ENCODE results near the gene TTLL11. TPM values are rescaled to one million over a fixed set of nuclear protein-coding genes. Genes with fewer than 3 reads are reported as not detected.
A peak's percentile ranks its signal among the peaks of the same experiment; 100 is the strongest.

TTLL11 gene
- total RNA-seq, result 3.6 and 4.7 TPM in 2 replicates
- polyA plus RNA-seq, result 2.6 and 6.7 TPM in 2 replicates

GRCh38 chr9:122092611-122093506, at the start of gene TTLL11:
TTLL11 (minus strand) TSS chr9:122093308; CDS start chr9:122093148, 160 bp downstream.
- peak within 1 kb of the TSS; percentile 21 for H3K27ac ChIP-seq
- peak; percentile 96 to 97 for DNase-seq (ENCODE audit: low read depth in 1 of 2, low spot score in 1 of 2)
- peaks cover 28% of the 10 kb centered on the region for H3K27me3 ChIP-seq
- H3K4me1 ChIP-seq (ENCODE audit: low read depth), result no peaks in the 10 kb centered on the region
- H3K9me3 ChIP-seq (ENCODE audit: low read depth), result no peaks in the 10 kb centered on the region
- TF ChIP-seq CTCF (IDR thresholded peaks at IDR 0.05; ENCODE audit: low read depth, low read length), result no peak
- H3K4me3 ChIP-seq, result peak within 1 kb of the TSS; percentile 70
- no peaks in the 10 kb centered on the region for H3K36me3 ChIP-seq

GRCh38 chr9:122141671-122142070, 48.6 kb upstream of the TTLL11 start:
- H3K27me3 ChIP-seq, result no peaks in the 10 kb centered on the region
- H3K27ac ChIP-seq, result no peak overlapping the region
- H3K9me3 ChIP-seq (ENCODE audit: low read depth), result no peaks in the 10 kb centered on the region
- H3K4me1 ChIP-seq (ENCODE audit: low read depth), result no peaks in the 10 kb centered on the region
- H3K4me3 ChIP-seq, result no peak overlapping the region
- no peak for TF ChIP-seq CTCF (IDR thresholded peaks at IDR 0.05; ENCODE audit: low read depth, low read length)
- H3K36me3 ChIP-seq, result peaks cover 38% of the 10 kb centered on the region
- no peak for DNase-seq (ENCODE audit: low read depth in 1 of 2, low spot score in 1 of 2)

- no peaks in the 10 kb centered on the region for H3K9me3 ChIP-seq (ENCODE audit: low read depth)
- no peak overlapping the region for H3K27ac ChIP-seq
- no peaks in the 10 kb centered on the region for H3K27me3 ChIP-seq
- no peak for DNase-seq (ENCODE audit: low read depth in 1 of 2, low spot score in 1 of 2)
- no peak overlapping the region for H3K4me3 ChIP-seq
- H3K36me3 ChIP-seq, result peaks cover 27% of the 10 kb centered on the region
- no peaks in the 10 kb centered on the region for H3K4me1 ChIP-seq (ENCODE audit: low read depth)
- TF ChIP-seq CTCF (IDR thresholded peaks at IDR 0.05; ENCODE audit: low read depth, low read length), result no peak
Observed at GRCh38 chr9:122140368-122141193, 47.5 kb upstream of the TTLL11 start.

GRCh38 chr9:122138560-122139268, 45.6 kb upstream of the TTLL11 start:
- Histone ChIP-seq H3K9me3 (ENCODE audit: low read depth) (no peaks in the 10 kb centered on the region), H3K4me1 (ENCODE audit: low read depth) (no peaks in the 10 kb centered on the region), H3K27me3 (no peaks in the 10 kb centered on the region), H3K4me3 (no peak overlapping the region), H3K27ac (no peak overlapping the region), H3K36me3 (peaks cover 12% of the 10 kb centered on the region)
- no peak for DNase-seq (ENCODE audit: low read depth in 1 of 2, low spot score in 1 of 2)
- TF ChIP-seq CTCF (IDR thresholded peaks at IDR 0.05; ENCODE audit: low read depth, low read length), result no peak

- H3K36me3 ChIP-seq, result no peaks in the 10 kb centered on the region
- H3K4me1 ChIP-seq (ENCODE audit: low read depth), result no peaks in the 10 kb centered on the region
- no peak for TF ChIP-seq CTCF (IDR thresholded peaks at IDR 0.05; ENCODE audit: low read depth, low read length)
- no peak overlapping the region for H3K4me3 ChIP-seq
- H3K9me3 ChIP-seq (ENCODE audit: low read depth), result no peaks in the 10 kb centered on the region
- no peaks in the 10 kb centered on the region for H3K27me3 ChIP-seq
- no peak overlapping the region for H3K27ac ChIP-seq
- DNase-seq (ENCODE audit: low read depth in 1 of 2, low spot score in 1 of 2), result no peak
Observed at GRCh38 chr9:122135529-122135859, 42.4 kb upstream of the TTLL11 start.

Measured in cardiac muscle cell (in vitro differentiated cells and primary cell).